GM03348 (cell line): Measurements from ENCODE around the gene NPL.

Source experiments
- DNase-seq: peaks from one replicate; pipeline ENCODE4 v3.0.0; 2012; ENCODE audit warnings: low spot score

NPL gene

DNA sequence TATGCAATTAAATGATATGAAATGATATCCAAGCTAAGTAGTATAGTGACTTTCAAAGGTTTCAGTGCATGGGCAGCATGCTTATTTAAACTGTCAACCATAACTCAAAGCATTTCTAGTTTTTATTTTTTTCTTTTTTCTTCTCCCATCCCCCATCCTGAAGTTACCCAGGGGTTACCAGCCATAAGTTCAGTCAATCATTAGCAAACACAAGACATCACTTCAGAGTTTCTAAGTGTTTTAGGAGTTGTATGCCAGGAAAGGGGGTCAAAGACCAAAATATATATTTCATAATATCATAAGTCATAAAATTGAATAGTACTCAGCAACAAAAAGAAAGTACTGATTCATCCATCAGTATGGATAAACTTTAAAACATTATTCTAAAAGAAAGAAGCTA lies 78.3 kb downstream of the NPL start:
- no peak for DNase-seq

DNA sequence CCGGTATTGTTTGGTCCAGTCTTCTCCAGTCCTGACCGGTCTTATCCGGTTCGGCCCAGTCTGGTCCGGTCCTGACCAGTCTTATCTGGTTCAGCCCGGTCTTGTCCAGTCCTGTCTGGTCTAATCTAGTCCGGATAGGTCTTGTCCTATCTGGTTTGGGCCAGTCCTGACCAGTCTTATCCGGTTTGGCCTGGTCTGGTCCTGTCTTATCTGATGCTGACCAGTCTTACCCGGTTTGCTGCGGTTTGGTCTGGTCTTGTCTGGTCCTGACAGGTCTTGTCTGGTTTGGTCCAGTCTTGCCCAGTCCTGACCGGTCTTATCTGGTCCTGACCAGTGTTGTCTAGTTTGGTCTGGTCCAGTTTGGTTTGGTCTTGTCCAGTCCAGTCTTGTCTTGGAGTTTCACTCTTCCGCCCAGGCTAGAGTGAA lies 79.7 kb downstream of the NPL start:
- no peak for DNase-seq

GRCh38 chr1:182872881-182873280 lies 83.3 kb downstream of the NPL start:
- DNase-seq, result no peak

DNA sequence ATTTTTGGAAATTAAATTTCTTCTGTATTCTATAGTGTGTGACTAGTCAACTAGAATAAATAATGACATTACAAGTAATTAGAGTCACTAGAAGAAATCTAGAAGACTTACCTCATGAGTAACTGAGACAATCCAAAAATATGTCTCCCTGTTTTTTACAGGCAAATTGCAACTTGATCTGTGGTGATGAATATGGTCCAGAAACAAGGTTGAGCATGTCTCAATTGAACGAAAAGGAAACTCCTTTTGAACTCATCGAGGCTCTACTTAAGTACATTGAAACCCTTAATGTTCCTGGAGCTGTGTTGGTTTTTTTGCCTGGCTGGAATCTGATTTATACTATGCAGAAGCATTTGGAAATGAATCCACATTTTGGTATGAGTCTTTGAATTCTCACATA lies 86.3 kb downstream of the NPL start:
- no peak for DNase-seq

DNA sequence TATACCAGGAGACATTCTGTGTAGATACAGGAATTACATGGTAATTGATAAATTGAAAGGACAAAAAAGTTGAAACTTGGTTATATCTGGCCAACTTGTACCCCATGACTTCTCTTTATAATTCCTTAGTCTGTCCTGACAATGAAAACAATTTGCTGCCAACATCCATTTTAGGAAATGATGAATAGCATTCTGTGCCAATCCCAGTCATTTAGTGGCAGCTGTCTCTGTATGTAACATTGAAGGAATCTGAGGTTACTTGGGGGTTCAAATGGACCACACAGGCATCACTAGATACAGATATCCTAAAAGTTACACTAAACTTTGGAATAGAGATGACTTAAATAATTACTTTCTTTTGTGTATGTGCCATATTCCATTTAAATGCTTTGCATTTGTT lies 87.8 kb downstream of the NPL start:
- DNase-seq, result no peak

DNA sequence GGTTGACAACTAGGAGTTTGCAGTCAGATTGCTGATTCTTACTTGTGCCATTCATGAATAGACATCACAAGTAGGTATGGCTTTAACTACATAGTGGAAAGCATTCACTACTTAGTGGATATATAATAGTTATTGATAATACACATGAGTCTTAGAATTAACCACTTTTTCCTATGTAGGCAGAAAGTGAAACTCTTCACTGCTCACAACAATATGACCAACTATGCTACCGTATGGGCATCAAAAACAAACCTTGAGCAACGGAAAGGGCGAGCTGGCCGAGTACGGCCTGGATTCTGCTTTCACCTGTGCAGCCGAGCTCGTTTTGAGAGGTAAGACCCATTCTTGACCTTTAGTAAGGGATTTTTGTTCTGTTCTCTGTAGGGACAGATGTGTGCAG lies 88.3 kb downstream of the NPL start:
- DNase-seq, result no peak
